Right atrium auricular region (tissue), 2 donors: ENCODE measurements around the gene ANKRD2. TPM values are rescaled to one million over a fixed set of nuclear protein-coding genes. Genes with fewer than 3 reads are reported as not detected.

Experiments
- DNase-seq: peaks from one replicate; pipeline ENCODE4 v3.0.0-alpha.2; 2019; ENCODE audit warnings: low spot score
- H3K27ac ChIP-seq, 2 donors: fragments of 200-600 bp; sonication (generic); 1 replicate in 1 of 2; 2 replicates in 1 of 2; pipeline ENCODE4 v1.5.1; 2016 to 2019
- H3K27me3 ChIP-seq, 2 donors: fragments of 200-600 bp; sonication (generic); one replicate each; pipeline versions ENCODE4 v1.5.1 to v1.6.0; 2017 to 2019
- H3K36me3 ChIP-seq: fragments of 200-600 bp; sonication (generic); one replicate; pipeline ENCODE4 v1.5.1; 2016
- H3K4me1 ChIP-seq, 2 donors: fragments of 200-600 bp; sonication (generic); one replicate each; pipeline versions ENCODE4 v1.5.1 to v1.6.0; 2017 to 2019
- H3K4me3 ChIP-seq, 2 donors: fragments of 200-600 bp; sonication (generic); 1 replicate in 1 of 2; 2 replicates in 1 of 2; pipeline ENCODE4 v1.5.1; 2017 to 2019; ENCODE audit warnings: mild to moderate bottlenecking in 1 of 2, moderate library complexity in 1 of 2
- H3K9me3 ChIP-seq, 2 donors: fragments of 200-600 bp; sonication (generic); one replicate each; pipeline ENCODE4 v1.5.1; 2019
- CTCF ChIP-seq, 2 donors: fragments of 200-600 bp; sonication (generic); IDR thresholded peaks; one replicate each; pipeline ENCODE4 v1.5.1; 2019; ENCODE audit warnings: antibody characterized with exemption in 2 of 2
- total RNA-seq, 2 donors: library from RNA; depleted of rRNA; stranded (reverse); fragments of >200 nt; gene quantifications; one replicate each; pipeline ENCODE4 v1.1.0, GENCODE V29; 2016

ANKRD2 gene
- total RNA-seq, 2 donors from 2014 or later: 25.7 to 204 TPM

- Histone ChIP-seq H3K4me1 (peaks cover 0 to 50% of the 10 kb centered on the region in 2 donors), H3K4me3 (no peak overlapping the region), H3K27ac (peak overlapping the region; percentile 2 to 90), H3K9me3 (no peaks in the 10 kb centered on the region), H3K27me3 (no peaks in the 10 kb centered on the region), H3K36me3 (no peaks in the 10 kb centered on the region)
- no peak for TF ChIP-seq CTCF (IDR thresholded peaks at IDR 0.05)
- no peak for DNase-seq
Measured at GRCh38 chr10:97538411-97538810, 34.2 kb upstream of the ANKRD2 start.

- Histone ChIP-seq H3K4me3 (no peak overlapping the region), H3K27me3 (no peaks in the 10 kb centered on the region), H3K27ac (peak overlapping the region; percentile 2 to 90), H3K4me1 (peaks cover 0 to 50% of the 10 kb centered on the region in 2 donors), H3K9me3 (no peaks in the 10 kb centered on the region), H3K36me3 (no peaks in the 10 kb centered on the region)
- no peak for TF ChIP-seq CTCF (IDR thresholded peaks at IDR 0.05)
- DNase-seq: no peak
Measured at GRCh38 chr10:97538839-97539238, 33.7 kb upstream of the ANKRD2 start.

GRCh38 chr10:97539523-97540200 lies 32.9 kb upstream of the ANKRD2 start:
- no peaks in the 10 kb centered on the region for H3K9me3 ChIP-seq
- no peaks in the 10 kb centered on the region for H3K27me3 ChIP-seq
- TF ChIP-seq CTCF (IDR thresholded peaks at IDR 0.05): peak in 1 of 2 donors; percentile 29
- H3K4me3 ChIP-seq: no peak overlapping the region
- DNase-seq: peak; percentile 71
- peak overlapping the region; percentile 50 to 90 for H3K27ac ChIP-seq
- no peaks in the 10 kb centered on the region for H3K36me3 ChIP-seq
- peaks cover 0 to 50% of the 10 kb centered on the region in 2 donors for H3K4me1 ChIP-seq

DNA sequence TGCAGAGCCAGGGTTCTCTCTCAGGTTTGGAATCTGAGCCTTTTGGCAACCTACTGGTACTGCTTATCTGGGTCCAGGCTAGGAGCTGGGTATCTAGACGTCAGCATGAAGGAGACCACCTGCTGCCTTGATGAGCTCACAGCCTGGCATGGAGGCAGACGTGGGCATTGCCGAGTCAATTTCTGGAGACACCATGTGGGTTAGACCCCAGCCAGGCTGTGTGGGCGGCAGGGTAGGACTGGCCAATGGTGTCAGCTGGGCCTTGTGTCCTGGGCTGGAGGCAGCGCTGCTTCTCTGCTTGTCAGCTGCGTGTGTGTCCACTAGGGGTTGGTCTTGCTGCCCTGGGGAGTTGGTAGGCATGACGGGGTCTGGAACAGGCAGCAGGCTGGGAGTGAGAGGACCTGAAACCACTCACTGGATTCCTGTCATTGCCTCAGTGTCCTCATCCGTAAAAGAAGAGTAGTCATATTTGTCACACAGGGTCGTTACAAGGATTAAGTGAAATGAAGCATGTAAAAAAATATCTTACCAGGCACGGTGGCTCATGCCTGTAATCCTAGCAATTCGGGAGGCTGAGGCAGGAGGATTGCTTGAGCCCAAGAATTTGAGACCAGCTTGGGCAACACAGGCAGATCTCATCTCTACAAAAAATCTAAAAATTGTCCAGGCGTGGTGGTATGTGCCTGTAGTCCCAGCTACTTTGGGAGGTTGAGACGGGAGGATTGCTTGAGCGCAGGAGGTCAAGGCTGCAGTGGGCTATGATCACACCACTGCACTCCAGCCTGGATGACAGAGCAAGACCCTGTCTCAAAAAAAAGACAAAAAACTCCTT lies 31.7 kb upstream of the ANKRD2 start:
- no peaks in the 10 kb centered on the region for H3K9me3 ChIP-seq
- no peak for DNase-seq
- peaks cover 0 to 50% of the 10 kb centered on the region in 2 donors for H3K4me1 ChIP-seq
- H3K27ac ChIP-seq: peak overlapping the region; percentile 50 to 90
- H3K4me3 ChIP-seq: no peak overlapping the region
- H3K36me3 ChIP-seq: no peaks in the 10 kb centered on the region
- TF ChIP-seq CTCF (IDR thresholded peaks at IDR 0.05): no peak
- H3K27me3 ChIP-seq: no peaks in the 10 kb centered on the region

GRCh38 chr10:97542169-97543024 lies 30.2 kb upstream of the ANKRD2 start:
- no peak overlapping the region for H3K4me3 ChIP-seq
- no peaks in the 10 kb centered on the region for H3K9me3 ChIP-seq
- peak overlapping the region; percentile 86 to 90 for H3K27ac ChIP-seq
- no peaks in the 10 kb centered on the region for H3K36me3 ChIP-seq
- TF ChIP-seq CTCF (IDR thresholded peaks at IDR 0.05): no peak
- peaks cover 0 to 58% of the 10 kb centered on the region in 2 donors for H3K4me1 ChIP-seq
- peak; percentile 89 for DNase-seq
- H3K27me3 ChIP-seq: no peaks in the 10 kb centered on the region
